GM23338 (cell line): ENCODE data around the gene CD4. TPM values are rescaled to one million over a fixed set of nuclear protein-coding genes. Genes with fewer than 3 reads are reported as not detected.

Experiments
- ATAC-seq: fragments of 200-7000 bp; cut with Tn5 transposase; 3 replicates; pipeline ENCODE4 v1.9.1; 2020
- DNase-seq: peaks from one replicate; pipeline ENCODE4 v3.0.0-alpha.2; 2015; ENCODE audit warnings: low spot score
- H2AFZ ChIP-seq: fragments of 200-600 bp; sonication (generic); 2 replicates; pipeline ENCODE4 v1.8.0; 2016; ENCODE audit warnings: antibody characterized with exemption, mild to moderate bottlenecking, moderate library complexity
- H3F3A ChIP-seq: fragments of 200-600 bp; sonication (generic); replicated peaks from 2 replicates; pipeline ENCODE4 v1.8.0; 2017; ENCODE audit warnings: antibody characterized with exemption, mixed run types, low read depth
- H3K27ac ChIP-seq: fragments of 200-600 bp; sonication (generic); 2 replicates; pipeline ENCODE4 v1.6.1; 2016; ENCODE audit warnings: low read depth
- H3K27me3 ChIP-seq: fragments of 200-600 bp; sonication (generic); 2 replicates; pipeline ENCODE4 v1.8.0; 2016; ENCODE audit warnings: mild to moderate bottlenecking, mixed run types, moderate library complexity; ENCODE audit not compliant: insufficient read depth
- H3K36me3 ChIP-seq: fragments of 200-600 bp; sonication (generic); 2 replicates; pipeline ENCODE4 v1.8.0; 2016; ENCODE audit warnings: mild to moderate bottlenecking; ENCODE audit not compliant: insufficient read depth
- H3K4me1 ChIP-seq: fragments of 200-600 bp; sonication (generic); 2 replicates; pipeline ENCODE4 v1.8.0; 2016; ENCODE audit warnings: mild to moderate bottlenecking, moderate library complexity; ENCODE audit not compliant: insufficient read depth
- H3K4me2 ChIP-seq: fragments of 200-600 bp; sonication (generic); 2 replicates; pipeline ENCODE4 v1.7.1; 2017; ENCODE audit warnings: mixed run types
- H3K4me3 ChIP-seq: fragments of 200-600 bp; sonication (generic); 2 replicates; pipeline ENCODE4 v1.6.1; 2016; ENCODE audit warnings: mixed run types
- H3K79me2 ChIP-seq: fragments of 200-600 bp; sonication (generic); replicated peaks from 2 replicates; pipeline ENCODE4 v1.8.0; 2017; ENCODE audit warnings: mild to moderate bottlenecking; ENCODE audit not compliant: insufficient read depth
- H3K9me2 ChIP-seq: fragments of 200-600 bp; sonication (generic); 2 replicates; pipeline ENCODE4 v1.8.0; 2017; ENCODE audit not compliant: insufficient read depth
- H4K20me1 ChIP-seq: fragments of 200-600 bp; sonication (generic); replicated peaks from 2 replicates; pipeline ENCODE4 v1.8.0; 2017; ENCODE audit warnings: mild to moderate bottlenecking; ENCODE audit not compliant: insufficient read depth
- H3K27ac Mint-ChIP-seq: 2 replicates; pipeline ENCODE4 v1.8.0; 2020; ENCODE audit warnings: inconsistent platforms, mild to moderate bottlenecking, moderate library complexity, mixed read lengths
- H3K27me3 Mint-ChIP-seq: 3 replicates; pipeline ENCODE4 v1.8.0; 2022; ENCODE audit warnings: low read depth, mild to moderate bottlenecking, moderate library complexity, mixed read lengths, inconsistent platforms; ENCODE audit not compliant: insufficient read depth, poor library complexity
- H3K36me3 Mint-ChIP-seq: 3 replicates; pipeline ENCODE4 v1.8.0; 2021; ENCODE audit warnings: low read depth, mild to moderate bottlenecking, inconsistent platforms, moderate library complexity, mixed read lengths
- H3K4me1 Mint-ChIP-seq: 3 replicates; pipeline ENCODE4 v1.8.0; 2020; ENCODE audit warnings: mild to moderate bottlenecking, inconsistent platforms, mixed read lengths
- H3K4me3 Mint-ChIP-seq: 3 replicates; pipeline ENCODE4 v1.8.0; 2021; ENCODE audit warnings: moderate library complexity, mild to moderate bottlenecking, inconsistent platforms, mixed read lengths
- H3K9me3 Mint-ChIP-seq: 3 replicates; pipeline ENCODE4 v1.8.0; 2020; ENCODE audit warnings: moderate library complexity, mild to moderate bottlenecking, inconsistent platforms, mixed read lengths
- CREB1 ChIP-seq: fragments of 250-450 bp; sonication (Bioruptor Pico); IDR thresholded peaks from 2 replicates; pipeline ENCODE4 v1.5.0; 2020; ENCODE audit warnings: low read depth, mild to moderate bottlenecking, moderate library complexity
- CTCF ChIP-seq, 2 experiments: fragments of 200-600 bp in 1 of 2; sonication (generic) in 1 of 2; conservative IDR thresholded peaks; 2 replicates each; pipeline versions ENCODE4 v1.5.1 to v1.6.1; 2016 to 2017; ENCODE audit warnings: antibody characterized with exemption in 2 of 2, low read depth in 2 of 2, mild to moderate bottlenecking in 2 of 2, moderate library complexity in 1 of 2
- ETS1 ChIP-seq: IDR thresholded peaks from 2 replicates; pipeline ENCODE4 v1.6.1; 2016; ENCODE audit warnings: antibody characterized with exemption
- EZH2 ChIP-seq: fragments of 200-600 bp; sonication (generic); IDR thresholded peaks from one replicate; pipeline ENCODE4 v1.8.0; 2017; ENCODE audit warnings: antibody characterized with exemption, mild to moderate bottlenecking, low read depth; ENCODE audit not compliant: unreplicated experiment
- EZH2phosphoT487 ChIP-seq: fragments of 200-600 bp; sonication (generic); IDR thresholded peaks from one replicate; pipeline ENCODE4 v1.8.1; 2018; ENCODE audit warnings: antibody characterized with exemption; ENCODE audit not compliant: unreplicated experiment
- JUNB ChIP-seq: IDR thresholded peaks from one replicate; pipeline ENCODE4 v1.6.1; 2016; ENCODE audit warnings: antibody characterized with exemption; ENCODE audit not compliant: unreplicated experiment
- NANOG ChIP-seq: IDR thresholded peaks from 2 replicates; pipeline ENCODE4 v1.6.1; 2016; ENCODE audit warnings: antibody characterized with exemption, borderline replicate concordance
- POLR2AphosphoS5 ChIP-seq: IDR thresholded peaks from 2 replicates; pipeline ENCODE4 v1.6.1; 2016; ENCODE audit warnings: antibody characterized with exemption, low read depth
- REST ChIP-seq: IDR thresholded peaks from one replicate; pipeline ENCODE4 v1.6.1; 2018; ENCODE audit warnings: antibody characterized with exemption; ENCODE audit not compliant: unreplicated experiment
- STAT1 ChIP-seq: IDR thresholded peaks from one replicate; pipeline ENCODE4 v1.6.1; 2016; ENCODE audit warnings: antibody characterized with exemption; ENCODE audit not compliant: unreplicated experiment
- ZNF114 ChIP-seq: fragments of 250-450 bp; sonication (Bioruptor Pico); IDR thresholded peaks from 2 replicates; pipeline ENCODE4 v1.5.0; 2020; ENCODE audit warnings: mild to moderate bottlenecking, moderate library complexity
- ZNF331 ChIP-seq: fragments of 250-450 bp; sonication (Bioruptor Pico); IDR thresholded peaks from 2 replicates; pipeline ENCODE4 v1.5.0; 2020; ENCODE audit warnings: low read depth, mild to moderate bottlenecking, moderate library complexity
- ZNF462 ChIP-seq: fragments of 250-450 bp; sonication (Bioruptor Pico); IDR thresholded peaks from 2 replicates; pipeline ENCODE4 v1.5.0; 2020; ENCODE audit warnings: mild to moderate bottlenecking, moderate library complexity
- polyA plus RNA-seq: library from polyadenylated mRNA; unstranded; fragments of >200 nt; fragmentation: Nextera tagmentation; extraction: Ambion mirVana; gene quantifications from 2 replicates; pipeline ENCODE4 v1.2.1, GENCODE V29; 2016
- total RNA-seq: library from RNA; depleted of rRNA; stranded (reverse); fragments of >200 nt; shearing (Covaris generic); gene quantifications from 2 replicates; pipeline ENCODE4 v1.2.3, GENCODE V29; 2014

CD4 gene
- total and polyA plus RNA-seq, 2 experiments from 2014 or later = 1.5 to 2.0 TPM

GRCh38 chr12:6791931-6792520 lies 2.7 kb downstream of the CD4 start:
- TF ChIP-seq NANOG (no peak), JUNB (no peak), EZH2 (no peak), CREB1 (CRISPR knock-in tag) (no peak), ZNF462 (no peak), EZH2phosphoT487 (no peak), ZNF331 (no peak), REST (no peak), ZNF114 (no peak), STAT1 (no peak), CTCF (conservative IDR thresholded peaks at IDR 0.05; ENCODE audit: low read depth in 2 of 2) (no peak), POLR2AphosphoS5 (no peak), ETS1 (no peak)
- H3K27ac ChIP-seq = no peak overlapping the region
- H3K4me1 ChIP-seq = peaks cover 14% of the 10 kb centered on the region
- no peak overlapping the region for H3K4me2 ChIP-seq
- H4K20me1 ChIP-seq = no peaks in the 10 kb centered on the region
- Mint-ChIP-seq H3K27ac (no peak overlapping the region), H3K4me1 (peaks cover 23% of the 10 kb centered on the region), H3K4me3 (no peak overlapping the region), H3K27me3 (peaks cover 18% of the 10 kb centered on the region), H3K9me3 (no peaks in the 10 kb centered on the region), H3K36me3 (no peaks in the 10 kb centered on the region; the same call in 2 of the 3 replicates)
- H3K27me3 ChIP-seq = no peaks in the 10 kb centered on the region
- no peaks in the 10 kb centered on the region for H3K36me3 ChIP-seq
- H3K4me3 ChIP-seq = no peak overlapping the region
- DNase-seq (no peak), ATAC-seq (no peak)
- no peaks in the 10 kb centered on the region for H3F3A ChIP-seq
- peak overlapping the region; percentile 78; the same call in 1 of the 2 replicates for H2AFZ ChIP-seq
- H3K9me2 ChIP-seq = no peaks in the 10 kb centered on the region
- no peaks in the 10 kb centered on the region for H3K79me2 ChIP-seq
